ENCODE measurements around the gene ZNF280B. TPM values are rescaled to one million over a fixed set of nuclear protein-coding genes. Genes with fewer than 3 reads are reported as not detected.
"Not testable (repeated sequence)": the region's sequence is repeated elsewhere in the genome, so short reads cannot be mapped to it uniquely, and the experiment has no call there.

ZNF280B gene
- total RNA-seq, 2 donors from 2014 or later = 0.33 to 1.0 TPM

DNA sequence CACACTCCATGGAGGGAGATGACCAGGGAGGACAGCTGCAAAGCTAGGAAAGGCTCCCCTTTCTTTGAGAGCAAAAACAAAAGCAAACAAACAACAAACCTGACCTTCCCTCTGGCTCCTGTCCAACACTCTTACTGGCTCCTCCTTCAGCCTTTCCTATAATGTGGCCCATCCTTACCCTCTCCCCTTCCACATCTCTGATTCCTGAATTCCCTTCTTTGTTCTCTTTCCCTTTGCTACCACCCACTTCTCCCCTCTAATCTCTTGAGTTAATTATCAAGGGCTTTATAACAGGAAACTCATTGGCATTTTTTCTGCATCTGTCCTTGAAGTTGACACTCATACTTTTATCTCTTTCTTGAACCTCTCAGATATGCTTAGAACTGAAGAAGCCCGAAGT, 56.3 kb downstream of the ZNF280B start:
- WGBS, 2 donors = 25 to 32% methylated on average over 1 of the region's 1 CpG
- Histone ChIP-seq H3K36me3 (replicated peaks in 1 of 2; ENCODE audit: insufficient read depth in 1 of 2, low read depth in 2 of 2) (no peaks in the 10 kb centered on the region), H3K27ac (no peak overlapping the region), H3K9me3 (peaks cover 0 to 10% (median 0%) of the 10 kb centered on the region in 3 donors), H3K4me1 (no peaks in the 10 kb centered on the region), H3K27me3 (no peaks in the 10 kb centered on the region), H3K4me3 (no peak overlapping the region)
- intact Hi-C loops (cut with DNase I) = no loop called here
- no peak for DNase-seq
- TF ChIP-seq POLR2A (IDR thresholded peaks at IDR 0.05) (no peak), CTCF (IDR thresholded peaks at IDR 0.05) (no peak)
- ATAC-seq = no peak

- WGBS, 2 donors = 26 to 29% methylated on average over 4 of the region's 4 CpGs
- Histone ChIP-seq H3K9me3 (peaks cover 0 to 10% (median 0%) of the 10 kb centered on the region in 3 donors), H3K4me1 (no peaks in the 10 kb centered on the region), H3K36me3 (replicated peaks in 1 of 2; ENCODE audit: insufficient read depth in 1 of 2, low read depth in 2 of 2) (no peaks in the 10 kb centered on the region), H3K4me3 (no peak overlapping the region), H3K27me3 (no peaks in the 10 kb centered on the region), H3K27ac (no peak overlapping the region)
- ATAC-seq (no peak), DNase-seq (peak in 3 of 4 donors; percentile 20 to 55 (median 21))
- TF ChIP-seq POLR2A (IDR thresholded peaks at IDR 0.05) (no peak), CTCF (IDR thresholded peaks at IDR 0.05) (no peak)
- intact Hi-C loops (cut with DNase I) = no loop called here
Observed at GRCh38 chr22:22450343-22450839, 58.2 kb downstream of the ZNF280B start.

GRCh38 chr22:22449819-22450218, 58.7 kb downstream of the ZNF280B start:
- intact Hi-C loops (cut with DNase I) = no loop called here
- WGBS, 2 donors = 64 to 88% methylated on average over 1 of the region's 1 CpG
- peaks cover 0 to 10% (median 0%) of the 10 kb centered on the region in 3 donors for H3K9me3 ChIP-seq
- no peak overlapping the region for H3K4me3 ChIP-seq
- no peak for TF ChIP-seq CTCF (IDR thresholded peaks at IDR 0.05)
- no peak for DNase-seq
- no peaks in the 10 kb centered on the region for H3K36me3 ChIP-seq (replicated peaks in 1 of 2; ENCODE audit: insufficient read depth in 1 of 2, low read depth in 2 of 2)
- no peaks in the 10 kb centered on the region for H3K27me3 ChIP-seq
- no peaks in the 10 kb centered on the region for H3K4me1 ChIP-seq
- no peak overlapping the region for H3K27ac ChIP-seq
- no peak for ATAC-seq

DNA sequence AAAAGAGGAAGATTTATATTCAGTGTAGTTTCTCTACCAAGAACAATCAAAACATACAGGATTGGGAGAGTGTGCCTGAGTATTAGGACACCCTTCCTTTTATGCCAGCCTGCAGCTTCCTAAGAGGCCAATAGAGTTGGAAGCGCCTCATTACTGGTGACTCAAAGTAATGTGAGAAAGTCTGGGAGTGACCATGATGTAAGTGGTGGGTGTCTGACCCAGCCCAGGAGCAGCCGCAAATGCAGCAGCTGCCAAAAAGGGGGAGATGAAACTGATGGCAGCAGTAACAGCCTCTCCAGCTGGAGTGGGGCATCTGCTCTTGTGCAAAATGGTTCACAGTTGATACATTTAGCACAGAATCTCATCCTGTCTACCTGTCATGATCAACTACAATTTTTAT, 62.0 kb downstream of the ZNF280B start:
- H3K4me1 ChIP-seq = no peaks in the 10 kb centered on the region
- intact Hi-C loops (cut with DNase I) = no loop called here
- no peak overlapping the region for H3K27ac ChIP-seq
- no peak overlapping the region for H3K4me3 ChIP-seq
- no peaks in the 10 kb centered on the region for H3K36me3 ChIP-seq (replicated peaks in 1 of 2; ENCODE audit: insufficient read depth in 1 of 2, low read depth in 2 of 2)
- 32 to 61% methylated on average over 2 of the region's 2 CpGs for WGBS, 2 donors
- H3K27me3 ChIP-seq = no peaks in the 10 kb centered on the region
- TF ChIP-seq CTCF (IDR thresholded peaks at IDR 0.05) (no peak), POLR2A (IDR thresholded peaks at IDR 0.05) (no peak)
- DNase-seq (no peak), ATAC-seq (no peak)
- no peaks in the 10 kb centered on the region for H3K9me3 ChIP-seq

DNA sequence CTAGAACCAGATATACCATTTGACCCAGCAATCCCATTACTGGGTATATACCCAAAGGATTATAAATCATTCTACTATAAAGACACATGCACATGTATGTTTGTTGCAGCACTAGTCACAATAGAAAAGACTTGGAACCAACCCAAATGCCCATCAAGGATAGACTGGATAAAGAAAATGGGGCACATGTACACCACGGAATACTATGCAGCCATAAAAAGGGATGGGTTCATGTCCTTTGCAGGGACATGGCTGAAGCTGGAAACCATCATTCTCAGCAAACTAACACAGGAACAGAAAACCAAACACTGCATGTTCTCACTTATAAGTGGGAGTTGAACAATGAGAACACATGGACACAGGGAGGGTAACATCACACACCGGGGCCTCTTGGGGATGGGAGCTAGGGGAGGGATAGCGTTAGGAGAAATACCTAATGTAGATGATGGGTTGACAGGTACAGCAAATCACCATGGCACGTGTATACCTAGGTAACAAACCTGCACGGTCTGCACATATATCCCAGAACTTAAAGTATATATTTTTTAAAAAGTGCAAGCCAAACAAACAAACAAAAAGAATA, 64.4 kb downstream of the ZNF280B start:
- H3K27ac ChIP-seq; H3K36me3 ChIP-seq (replicated peaks in 1 of 2; ENCODE audit: insufficient read depth in 1 of 2, low read depth in 2 of 2); ATAC-seq; H3K9me3 ChIP-seq; H3K27me3 ChIP-seq; intact Hi-C loops (cut with DNase I); H3K4me3 ChIP-seq; H3K4me1 ChIP-seq; DNase-seq: not testable (repeated sequence)
- WGBS, 2 donors = 60 to 77% methylated on average over 5 of the region's 5 CpGs
